K562 (cell line): Measurements from ENCODE around the gene UPK2. TPM values are rescaled to one million over a fixed set of nuclear protein-coding genes. Genes with fewer than 3 reads are reported as not detected.
A peak's percentile ranks its signal among the peaks of the same experiment; 100 is the strongest.

Experiments used
- BDP1 ChIP-seq: IDR thresholded peaks from 3 replicates; pipeline ENCODE4 v1.6.1; 2011; ENCODE audit not compliant: insufficient read length, insufficient read depth
- ETV5 ChIP-seq: sonication (generic); formaldehyde crosslinking; IDR thresholded peaks from 2 replicates; pipeline ENCODE4 v1.4.0; 2020; ENCODE audit warnings: low read depth, mild to moderate bottlenecking, missing genetic modification reagents
- FOXP4 ChIP-seq: sonication (generic); formaldehyde crosslinking; IDR thresholded peaks from 2 replicates; pipeline ENCODE4 v1.8.0; 2022; ENCODE audit warnings: mild to moderate bottlenecking, missing genetic modification reagents, borderline replicate concordance
- KLF16 ChIP-seq: IDR thresholded peaks from 2 replicates; pipeline ENCODE4 v1.6.1; 2016; ENCODE audit warnings: antibody characterized with exemption
- LEF1 ChIP-seq: fragments of 450-650 bp; IDR thresholded peaks from 2 replicates; pipeline ENCODE4 v1.6.1; 2016; ENCODE audit warnings: mild to moderate bottlenecking
- MBD2 ChIP-seq: sonication (generic); IDR thresholded peaks from 2 replicates; pipeline ENCODE4 v1.6.1; 2016; ENCODE audit warnings: low read depth, borderline replicate concordance
- MCM2 ChIP-seq: fragments of 450-650 bp; IDR thresholded peaks from 2 replicates; pipeline ENCODE4 v1.6.1; 2017; ENCODE audit warnings: low read depth, mild to moderate bottlenecking
- PHB ChIP-seq: fragments of 250-450 bp; sonication (Bioruptor Pico); IDR thresholded peaks from 2 replicates; pipeline ENCODE4 v1.5.0; 2021
- POLR2AphosphoS2 ChIP-seq: IDR thresholded peaks from 2 replicates; pipeline ENCODE4 v1.6.1; 2012; ENCODE audit warnings: low read length, improper control_type of control experiment
- SIN3B ChIP-seq: fragments of 450-650 bp; IDR thresholded peaks from 2 replicates; pipeline ENCODE4 v1.6.1; 2017; ENCODE audit warnings: low read depth, mild to moderate bottlenecking, moderate library complexity
- SMARCA4 ChIP-seq: fragments of 450-650 bp; IDR thresholded peaks from 2 replicates; pipeline ENCODE4 v1.6.1; 2016
- STAT5B ChIP-seq: fragments of 250-450 bp; sonication (Bioruptor Pico); IDR thresholded peaks from 2 replicates; pipeline ENCODE4 v1.8.0; 2021; ENCODE audit warnings: mild to moderate bottlenecking, inconsistent platforms
- ZBTB17 ChIP-seq: fragments of 450-650 bp; formaldehyde crosslinking; IDR thresholded peaks from 2 replicates; pipeline ENCODE4 v1.4.0; 2020; ENCODE audit warnings: mild to moderate bottlenecking
- ZFX ChIP-seq: sonication (generic); formaldehyde crosslinking; IDR thresholded peaks from 2 replicates; pipeline ENCODE4 v1.8.0; 2022; ENCODE audit warnings: mild to moderate bottlenecking, missing genetic modification reagents, moderate library complexity
- ZHX1 ChIP-seq: fragments of 150-350 bp; conservative IDR thresholded peaks from 2 replicates; pipeline ENCODE4 v1.6.1; 2014; ENCODE audit warnings: low read length
- ZNF174 ChIP-seq: fragments of 250-450 bp; sonication (Bioruptor Pico); IDR thresholded peaks from 2 replicates; pipeline ENCODE4 v1.4.0; 2020; ENCODE audit warnings: mild to moderate bottlenecking
- ZNF311 ChIP-seq: fragments of 250-450 bp; sonication (Bioruptor Pico); IDR thresholded peaks from 2 replicates; pipeline ENCODE4 v1.4.0; 2020; ENCODE audit warnings: mild to moderate bottlenecking, moderate library complexity
- ZNF707 ChIP-seq: fragments of 250-450 bp; sonication (Bioruptor Pico); conservative IDR thresholded peaks from 2 replicates; pipeline ENCODE4 v1.8.0; 2022; ENCODE audit warnings: inconsistent platforms, mild to moderate bottlenecking, moderate library complexity
- polyA plus RNA-seq, 8 experiments: library from polyadenylated mRNA; depleted of rRNA in 4 of 8; stranded (reverse) in 5 of 8; unstranded in 3 of 8; fragments of >200 nt; fragmentation: Nextera tagmentation in 2 of 8; fragmentation: Illumina TruSeq in 1 of 8; extraction: Ambion mirVana in 2 of 8; extraction: Trizol in 1 of 8; gene quantifications; 2 replicates each; pipeline versions ENCODE4 v1.2.1 to v1.2.3, GENCODE V29; 2011 to 2014; ENCODE audit warnings: inconsistent platforms in 1 of 8, missing spikeins in 1 of 8
- total RNA-seq, 7 experiments: library from RNA; depleted of rRNA in 6 of 7; stranded (reverse); fragments of >200 nt in 6 of 7; fragmentation: Illumina TruSeq in 2 of 7; extraction: Trizol in 2 of 7; gene quantifications; 2 replicates each; pipeline versions ENCODE4 v1.2.1 to v1.2.3, GENCODE V29; 2011 to 2021; ENCODE audit warnings: low replicate concordance in 1 of 7
- TF ChIP-seq, protein P1 (sequence below): fragments of 450-650 bp; IDR thresholded peaks from 2 replicates; pipeline ENCODE4 v1.6.1; 2016; ENCODE audit warnings: borderline replicate concordance
- TF ChIP-seq, protein P2 (sequence below), 2 experiments: IDR thresholded peaks; 2 replicates each; pipeline ENCODE4 v1.6.1; 2012; ENCODE audit warnings: improper control_type of control experiment in 2 of 2, low read depth in 2 of 2, low read length in 2 of 2, borderline replicate concordance in 1 of 2

The UPK2 gene
- total and polyA plus RNA-seq, 9 of the 15 experiments (the other 6 are each of a cell fraction or from before 2014, with no cell fraction given) = not detected

DNA sequence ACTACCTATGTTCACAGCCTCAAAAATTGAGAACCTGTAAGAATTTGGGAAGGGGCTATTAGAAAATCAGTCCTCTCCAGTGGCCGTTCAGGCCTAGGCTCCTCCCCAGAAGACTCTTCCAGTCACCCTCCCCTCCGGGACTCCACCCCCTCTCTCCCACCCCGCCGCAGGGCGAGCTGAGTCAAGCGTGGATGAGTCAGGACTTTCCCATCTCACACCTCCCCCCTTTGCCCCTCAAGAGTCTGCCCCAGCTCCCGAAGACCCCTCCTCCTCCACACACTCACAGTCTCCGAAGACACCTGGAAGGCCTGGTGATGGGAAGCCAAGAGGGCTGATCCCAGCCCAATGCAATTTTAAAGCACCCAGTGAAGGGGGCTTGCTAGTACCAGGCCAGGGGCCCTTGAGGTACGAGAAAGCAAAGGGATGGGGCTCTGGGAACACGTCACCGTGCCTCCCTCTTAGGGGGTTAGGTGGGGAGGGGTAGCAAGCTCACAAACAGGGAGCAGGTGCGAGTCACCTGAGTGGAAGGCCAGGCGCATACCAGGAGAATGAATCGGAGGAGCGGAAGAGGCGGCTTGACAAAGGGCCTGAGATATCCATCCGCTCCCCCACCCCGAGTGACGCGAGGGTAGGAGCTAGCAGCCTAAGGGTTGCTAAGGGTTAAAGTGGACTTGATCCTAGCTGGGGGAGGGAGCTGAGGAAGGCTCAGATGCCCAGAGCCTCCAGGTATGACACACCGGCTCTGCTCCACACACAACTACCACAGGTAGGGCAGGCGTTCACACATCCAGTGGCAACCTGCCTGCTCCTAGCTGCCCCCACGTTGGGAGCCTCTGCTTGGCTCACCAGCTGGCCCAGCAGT lies 44.0 kb upstream of the UPK2 start (continued):
- TF ChIP-seq ETV5 (CRISPR knock-in tag) (0 out of 2 replicates have a peak, but pooled peaks have one; percentile 38), ZNF311 (no peak), LEF1 (peak; percentile 82; the same call in 1 of the 2 replicates), PHB (CRISPR knock-in tag) (no peak), STAT5B (no peak), BDP1 (no peak), SMARCA4 (peak; percentile 95), ZNF174 (CRISPR knock-in tag) (no peak), ZBTB17 (CRISPR knock-in tag) (no peak), ZFX (peak; percentile 81), MCM2 (no peak), FOXP4 (CRISPR knock-in tag) (peak; percentile 38; the same call in 1 of the 2 replicates), ZNF707 (CRISPR knock-in tag) (no peak), ZHX1 (no peak), MBD2 (peak; percentile 33), SIN3B (no peak), KLF16 (no peak), POLR2AphosphoS2 (no peak)
- TF ChIP-seq, protein P1, sequence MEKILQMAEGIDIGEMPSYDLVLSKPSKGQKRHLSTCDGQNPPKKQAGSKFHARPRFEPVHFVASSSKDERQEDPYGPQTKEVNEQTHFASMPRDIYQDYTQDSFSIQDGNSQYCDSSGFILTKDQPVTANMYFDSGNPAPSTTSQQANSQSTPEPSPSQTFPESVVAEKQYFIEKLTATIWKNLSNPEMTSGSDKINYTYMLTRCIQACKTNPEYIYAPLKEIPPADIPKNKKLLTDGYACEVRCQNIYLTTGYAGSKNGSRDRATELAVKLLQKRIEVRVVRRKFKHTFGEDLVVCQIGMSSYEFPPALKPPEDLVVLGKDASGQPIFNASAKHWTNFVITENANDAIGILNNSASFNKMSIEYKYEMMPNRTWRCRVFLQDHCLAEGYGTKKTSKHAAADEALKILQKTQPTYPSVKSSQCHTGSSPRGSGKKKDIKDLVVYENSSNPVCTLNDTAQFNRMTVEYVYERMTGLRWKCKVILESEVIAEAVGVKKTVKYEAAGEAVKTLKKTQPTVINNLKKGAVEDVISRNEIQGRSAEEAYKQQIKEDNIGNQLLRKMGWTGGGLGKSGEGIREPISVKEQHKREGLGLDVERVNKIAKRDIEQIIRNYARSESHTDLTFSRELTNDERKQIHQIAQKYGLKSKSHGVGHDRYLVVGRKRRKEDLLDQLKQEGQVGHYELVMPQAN = peak; percentile 55; the same call in 1 of the 2 replicates
- TF ChIP-seq, protein P2, sequence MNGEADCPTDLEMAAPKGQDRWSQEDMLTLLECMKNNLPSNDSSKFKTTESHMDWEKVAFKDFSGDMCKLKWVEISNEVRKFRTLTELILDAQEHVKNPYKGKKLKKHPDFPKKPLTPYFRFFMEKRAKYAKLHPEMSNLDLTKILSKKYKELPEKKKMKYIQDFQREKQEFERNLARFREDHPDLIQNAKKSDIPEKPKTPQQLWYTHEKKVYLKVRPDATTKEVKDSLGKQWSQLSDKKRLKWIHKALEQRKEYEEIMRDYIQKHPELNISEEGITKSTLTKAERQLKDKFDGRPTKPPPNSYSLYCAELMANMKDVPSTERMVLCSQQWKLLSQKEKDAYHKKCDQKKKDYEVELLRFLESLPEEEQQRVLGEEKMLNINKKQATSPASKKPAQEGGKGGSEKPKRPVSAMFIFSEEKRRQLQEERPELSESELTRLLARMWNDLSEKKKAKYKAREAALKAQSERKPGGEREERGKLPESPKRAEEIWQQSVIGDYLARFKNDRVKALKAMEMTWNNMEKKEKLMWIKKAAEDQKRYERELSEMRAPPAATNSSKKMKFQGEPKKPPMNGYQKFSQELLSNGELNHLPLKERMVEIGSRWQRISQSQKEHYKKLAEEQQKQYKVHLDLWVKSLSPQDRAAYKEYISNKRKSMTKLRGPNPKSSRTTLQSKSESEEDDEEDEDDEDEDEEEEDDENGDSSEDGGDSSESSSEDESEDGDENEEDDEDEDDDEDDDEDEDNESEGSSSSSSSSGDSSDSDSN (IDR thresholded peaks at IDR 0.05; ENCODE audit: borderline replicate concordance in 1 of 2, low read depth in 2 of 2, low read length in 2 of 2) = 0 out of 4 replicates have a peak, but pooled peaks of 1 of the 2 experiments have one; percentile 41
